Prostate gland (tissue), 2 donors: ENCODE data around the gene SOHLH1. TPM values are rescaled to one million over a fixed set of nuclear protein-coding genes. Genes with fewer than 3 reads are reported as not detected.

Experiments
- DNase-seq: peaks from one replicate; pipeline ENCODE4 v3.0.0-alpha.2; 2019; ENCODE audit warnings: low spot score
- H3K27ac ChIP-seq, 2 donors: fragments of 200-600 bp; sonication (generic); 2 replicates each; pipeline ENCODE4 v1.5.1; 2017 to 2019
- H3K27me3 ChIP-seq: fragments of 200-600 bp; sonication (generic); replicated peaks from 2 replicates; pipeline ENCODE4 v1.5.1; 2019; ENCODE audit not compliant: insufficient read depth
- H3K36me3 ChIP-seq, 2 donors: fragments of 200-600 bp; sonication (generic); 1 replicate in 1 of 2; 2 replicates in 1 of 2; pipeline versions ENCODE4 v1.5.1 to v1.8.1; 2017 to 2019
- H3K4me1 ChIP-seq: fragments of 200-600 bp; sonication (generic); replicated peaks from 2 replicates; pipeline ENCODE4 v1.5.1; 2019
- H3K4me3 ChIP-seq, 2 donors: fragments of 200-600 bp; sonication (generic); 2 replicates each; pipeline ENCODE4 v1.5.1; 2017 to 2019
- H3K9me3 ChIP-seq: fragments of 200-600 bp; sonication (generic); 2 replicates; pipeline ENCODE4 v1.5.1; 2017
- CTCF ChIP-seq, 4 experiments: fragments of 200-600 bp in 2 of 4; fragments of 450-650 bp in 2 of 4; sonication (generic) in 2 of 4; IDR thresholded peaks; 1 replicate in 3 of 4; 2 replicates in 1 of 4; pipeline ENCODE4 v1.5.1; 2016 to 2019; ENCODE audit warnings: antibody characterized with exemption in 4 of 4, mild to moderate bottlenecking in 2 of 4, moderate library complexity in 2 of 4
- POLR2A ChIP-seq: fragments of 450-650 bp; IDR thresholded peaks from one replicate; pipeline ENCODE4 v1.6.1; 2016; ENCODE audit warnings: antibody characterized with exemption, mild to moderate bottlenecking
- POLR2AphosphoS5 ChIP-seq: sonication (generic); formaldehyde crosslinking; IDR thresholded peaks from one replicate; pipeline ENCODE4 v1.6.1; 2017; ENCODE audit warnings: antibody characterized with exemption
- whole genome bisulfite sequencing: methylation state at CpG from one replicate; pipeline ENCODE4 v1.1.5; 2018; 5-methylcytosine and 5-hydroxymethylcytosine counted together
- intact Hi-C: fragments of 100-400 bp; cut with DNase I; formaldehyde crosslinking; loops from one replicate; pipeline ENCODE4 v1.14.2; 2022
- total RNA-seq, 2 donors: library from RNA; depleted of rRNA; stranded (reverse); fragments of >200 nt; gene quantifications; one replicate each; pipeline ENCODE4 v1.1.0, GENCODE V29; 2016

SOHLH1 gene
- total RNA-seq, 2 donors from 2014 or later, result 16.8 TPM; not detected in 1

DNA sequence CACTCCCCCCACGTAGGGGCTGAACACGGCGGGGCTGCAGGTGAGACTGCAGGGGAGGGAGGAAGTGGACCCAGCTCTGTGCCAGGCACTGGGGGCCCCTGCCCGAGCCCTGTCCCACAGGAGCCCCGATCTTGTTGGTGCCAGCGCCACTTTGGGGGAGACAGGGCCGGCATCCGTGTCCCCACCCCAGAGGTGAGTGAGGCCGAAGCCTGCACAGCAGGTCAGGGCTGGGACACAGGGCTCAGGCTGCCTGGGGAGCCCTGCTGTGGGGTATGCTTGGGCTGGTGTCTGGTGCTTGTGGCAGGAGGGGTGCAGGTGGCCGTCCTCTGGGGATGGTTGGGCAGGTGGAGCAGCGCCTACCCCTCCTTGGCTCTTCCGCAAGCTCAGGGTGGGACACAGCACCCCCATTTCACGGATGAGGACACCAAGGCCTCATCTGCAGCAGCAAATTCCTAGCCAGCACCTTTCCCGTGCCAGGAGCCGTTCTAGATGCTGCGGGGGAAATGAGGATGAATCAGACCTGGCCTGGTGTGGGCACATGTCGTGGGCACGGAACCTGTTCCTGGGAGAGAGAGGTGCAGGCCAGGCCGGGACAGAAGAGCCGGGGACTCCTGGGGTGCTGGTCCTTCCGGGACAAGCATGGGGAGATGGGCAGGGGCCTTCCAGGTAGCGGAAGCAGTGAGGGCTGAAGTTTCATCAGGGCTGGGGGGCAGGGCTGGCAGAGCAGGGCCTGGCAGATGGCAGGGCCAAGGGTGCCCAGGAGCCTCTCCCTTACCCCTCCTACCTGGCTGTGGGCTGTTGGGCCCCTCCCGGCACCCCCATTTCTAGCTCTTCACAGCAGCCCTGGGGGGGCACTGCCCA is 37.9 kb upstream of the SOHLH1 start:
- Histone ChIP-seq H3K36me3 (no peaks in the 10 kb centered on the region), H3K27ac (no peak overlapping the region), H3K4me3 (no peak overlapping the region), H3K4me1 (no peaks in the 10 kb centered on the region), H3K27me3 (peaks cover 23% of the 10 kb centered on the region), H3K9me3 (no peaks in the 10 kb centered on the region)
- 53% methylated on average over 23 of the region's 23 CpGs for WGBS
- intact Hi-C loops, result no loop called here
- DNase-seq, result no peak
- TF ChIP-seq CTCF (IDR thresholded peaks at IDR 0.05) (no peak), POLR2AphosphoS5 (no peak), POLR2A (no peak)

DNA sequence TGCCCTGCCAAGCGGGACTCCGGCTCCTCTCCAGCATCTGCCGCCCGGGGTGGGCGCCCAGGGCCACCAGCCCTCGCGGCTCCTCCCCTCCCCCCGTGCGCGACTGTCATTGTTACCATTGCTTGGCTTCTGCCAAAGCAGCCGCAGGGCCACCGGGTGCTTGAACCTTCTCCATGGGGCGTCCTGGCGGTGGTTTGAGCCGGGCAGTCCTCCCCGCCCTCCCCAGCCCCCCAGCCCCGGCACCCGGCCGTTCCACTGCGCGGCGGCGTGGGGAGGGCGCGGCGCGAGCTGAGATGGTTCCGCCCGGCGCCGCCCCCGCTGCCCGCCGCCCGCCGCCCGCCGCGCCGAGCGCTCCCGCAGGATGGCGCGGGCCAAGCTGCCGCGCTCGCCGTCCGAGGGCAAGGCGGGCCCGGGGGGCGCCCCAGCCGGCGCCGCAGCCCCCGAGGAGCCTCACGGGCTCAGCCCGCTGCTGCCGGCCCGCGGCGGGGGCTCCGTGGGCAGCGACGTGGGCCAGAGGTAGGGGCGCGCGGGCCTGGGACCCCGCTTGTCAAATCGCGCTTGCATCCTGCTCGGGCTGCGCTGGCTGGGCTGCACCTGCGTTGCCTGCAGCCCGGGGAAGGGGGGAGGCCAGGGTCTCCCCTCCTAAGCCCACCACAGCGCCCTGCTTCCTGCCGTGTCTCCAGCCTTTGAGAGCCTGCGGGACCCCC is 37.1 kb upstream of the SOHLH1 start:
- H3K36me3 ChIP-seq, result no peaks in the 10 kb centered on the region
- intact Hi-C loops, result no loop called here
- WGBS, result 3% methylated on average over 36 of the region's 78 CpGs
- no peak overlapping the region for H3K4me3 ChIP-seq
- H3K27me3 ChIP-seq, result peaks cover 23% of the 10 kb centered on the region
- H3K9me3 ChIP-seq, result no peaks in the 10 kb centered on the region
- DNase-seq, result no peak
- H3K4me1 ChIP-seq, result no peaks in the 10 kb centered on the region
- no peak overlapping the region for H3K27ac ChIP-seq
- TF ChIP-seq POLR2A (no peak), CTCF (IDR thresholded peaks at IDR 0.05) (no peak), POLR2AphosphoS5 (no peak)

GRCh38 chr9:135734616-135735144 is 35.4 kb upstream of the SOHLH1 start:
- Histone ChIP-seq H3K4me3 (no peak overlapping the region), H3K27me3 (peaks cover 21% of the 10 kb centered on the region), H3K9me3 (no peaks in the 10 kb centered on the region), H3K27ac (no peak overlapping the region), H3K36me3 (no peaks in the 10 kb centered on the region), H3K4me1 (no peaks in the 10 kb centered on the region)
- no peak for DNase-seq
- TF ChIP-seq CTCF (IDR thresholded peaks at IDR 0.05) (no peak), POLR2A (no peak), POLR2AphosphoS5 (no peak)
- 74% methylated on average over 23 of the region's 27 CpGs for WGBS
- intact Hi-C loops, result no loop called here

DNA sequence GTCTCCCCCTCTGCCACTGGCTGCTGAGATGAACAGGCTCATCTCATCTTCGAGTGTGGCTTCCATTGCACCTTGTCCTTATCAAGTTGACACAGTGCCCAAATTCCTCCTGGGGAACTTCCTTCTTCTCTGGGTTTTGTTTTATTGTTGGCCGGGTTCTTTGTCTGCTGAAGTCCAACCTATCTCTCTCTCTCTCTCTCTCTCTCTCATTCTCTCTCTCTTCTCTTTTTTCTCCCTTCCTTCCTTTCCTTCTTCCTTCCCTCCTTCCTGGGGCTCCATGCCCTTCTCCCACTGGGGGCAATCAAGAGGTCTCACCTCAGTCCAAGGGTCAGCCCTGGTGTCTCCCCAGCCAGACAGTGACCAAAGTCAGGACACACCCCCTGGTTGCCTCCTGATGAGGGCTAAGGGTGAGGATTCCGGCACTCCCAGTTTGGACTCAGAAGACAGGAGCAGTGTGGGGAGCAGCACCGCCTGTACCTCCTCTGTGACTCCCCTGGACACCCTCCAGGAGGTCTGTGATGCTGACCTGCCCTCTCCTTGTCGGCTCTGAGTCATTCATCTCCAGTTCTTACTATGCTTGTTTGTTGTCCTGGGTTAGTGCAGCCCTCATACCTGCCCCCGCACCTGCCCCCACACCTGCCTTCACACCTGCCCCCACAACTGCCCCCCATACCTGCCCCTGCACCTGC is 33.4 kb upstream of the SOHLH1 start:
- TF ChIP-seq CTCF (IDR thresholded peaks at IDR 0.05) (no peak), POLR2A (no peak), POLR2AphosphoS5 (no peak)
- no peak for DNase-seq
- no peaks in the 10 kb centered on the region for H3K9me3 ChIP-seq
- no peak overlapping the region for H3K27ac ChIP-seq
- no peak overlapping the region for H3K4me3 ChIP-seq
- intact Hi-C loops, result no loop called here
- no peaks in the 10 kb centered on the region for H3K36me3 ChIP-seq
- H3K4me1 ChIP-seq, result no peaks in the 10 kb centered on the region
- peaks cover 11% of the 10 kb centered on the region for H3K27me3 ChIP-seq
- 59% methylated on average over 6 of the region's 6 CpGs for WGBS
